ENCODE measurements around the gene SPSB3. TPM values are rescaled to one million over a fixed set of nuclear protein-coding genes. Genes with fewer than 3 reads are reported as not detected.
A peak's percentile ranks its signal among the peaks of the same experiment; 100 is the strongest.

The SPSB3 gene
- total RNA-seq, 1 donor from 2014 or later = 28.3 TPM

DNA sequence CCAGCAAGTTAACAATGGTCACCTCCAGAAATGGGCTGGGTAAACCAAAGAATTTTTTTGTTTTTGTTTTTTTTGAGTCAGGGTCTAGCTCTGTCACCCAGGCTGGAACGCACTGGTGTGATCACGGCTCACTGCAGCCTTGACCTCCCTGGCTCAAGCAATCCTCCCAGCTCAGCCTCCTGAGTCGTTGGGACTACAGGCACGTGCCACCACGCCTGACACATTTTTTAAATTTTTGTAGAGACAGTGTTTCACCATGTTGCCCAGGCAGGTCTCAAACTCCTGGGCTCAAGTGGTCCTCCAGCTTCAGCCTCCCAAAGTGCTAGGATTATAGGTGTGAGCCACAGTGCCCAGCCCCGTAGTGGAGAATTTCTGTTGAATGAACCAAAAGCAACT, 1.7 kb downstream of the SPSB3 start:
- Mint-ChIP-seq H3K27me3 (ENCODE audit: low read depth) (no peaks in the 10 kb centered on the region), H3K9me3 (no peaks in the 10 kb centered on the region), H3K4me3 (ENCODE audit: low read depth) (peak overlapping the region; percentile 82), H3K27ac (no peak overlapping the region), H3K4me1 (ENCODE audit: low read depth) (peaks cover 11% of the 10 kb centered on the region), H3K36me3 (ENCODE audit: low read depth) (peaks cover 11% of the 10 kb centered on the region)
- intact Hi-C loops (cut with micrococcal nuclease) = loop anchor here (5.0 kb wide), 1 partner anchor 73 kb away; the partner anchor contains the start of gene MAPK8IP3
- no peak for DNase-seq (ENCODE audit: low spot score)

- no peaks in the 10 kb centered on the region for H3K27me3 Mint-ChIP-seq (ENCODE audit: low read depth)
- H3K9me3 Mint-ChIP-seq = no peaks in the 10 kb centered on the region
- H3K27ac Mint-ChIP-seq = no peak overlapping the region
- peaks cover 4% of the 10 kb centered on the region for H3K36me3 Mint-ChIP-seq (ENCODE audit: low read depth)
- H3K4me3 Mint-ChIP-seq (ENCODE audit: low read depth) = peak overlapping the region; percentile 30
- no peak for DNase-seq (ENCODE audit: low spot score)
- intact Hi-C loops (cut with micrococcal nuclease) = loop anchor here (5.0 to 10.0 kb wide), 2 partner anchors 73 to 475 kb away; partner anchors contain the start of genes MAPK8IP3 and UBE2I
- peaks cover 11% of the 10 kb centered on the region for H3K4me1 Mint-ChIP-seq (ENCODE audit: low read depth)
These were observed 2.4 kb downstream of the SPSB3 start for GRCh38 chr16:1779741-1780676.

DNA sequence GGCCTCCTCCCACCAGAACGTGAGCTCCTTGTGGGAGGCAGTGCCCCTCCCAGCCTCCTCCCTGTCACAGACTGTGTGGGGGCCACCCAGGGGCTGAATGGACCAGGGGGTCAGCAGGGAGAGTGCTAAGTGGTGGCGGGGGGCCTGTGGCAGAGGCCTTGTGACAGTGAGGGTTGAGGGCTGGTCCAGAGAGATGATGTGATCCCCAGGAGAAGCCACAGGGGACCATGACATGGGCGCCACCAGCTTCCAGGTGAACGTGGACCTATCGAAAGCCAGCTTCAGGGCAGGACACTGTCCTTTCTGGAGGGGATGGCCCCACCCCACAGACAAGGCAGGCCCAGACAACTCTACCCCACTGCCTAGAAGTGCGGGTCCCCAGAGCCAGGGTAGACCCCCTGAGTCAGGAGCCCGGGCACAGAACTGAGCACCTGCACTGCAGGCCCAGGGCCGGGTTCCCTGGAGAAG, 3.1 kb downstream of the SPSB3 start:
- Mint-ChIP-seq H3K36me3 (ENCODE audit: low read depth) (peaks cover 4% of the 10 kb centered on the region), H3K4me1 (ENCODE audit: low read depth) (peaks cover 11% of the 10 kb centered on the region), H3K27me3 (ENCODE audit: low read depth) (no peaks in the 10 kb centered on the region), H3K27ac (no peak overlapping the region), H3K9me3 (no peaks in the 10 kb centered on the region), H3K4me3 (ENCODE audit: low read depth) (no peak overlapping the region)
- intact Hi-C loops (cut with micrococcal nuclease) = loop anchor here (10.0 kb wide), 1 partner anchor 474 kb away; the partner anchor contains the start of gene UBE2I
- DNase-seq (ENCODE audit: low spot score) = no peak

- Mint-ChIP-seq H3K27me3 (ENCODE audit: low read depth) (no peaks in the 10 kb centered on the region), H3K4me1 (ENCODE audit: low read depth) (peaks cover 14% of the 10 kb centered on the region), H3K27ac (no peak overlapping the region), H3K36me3 (ENCODE audit: low read depth) (peaks cover 7% of the 10 kb centered on the region), H3K4me3 (ENCODE audit: low read depth) (no peak overlapping the region), H3K9me3 (no peaks in the 10 kb centered on the region)
- intact Hi-C loops (cut with micrococcal nuclease) = loop anchor here (10.0 kb wide), 1 partner anchor 474 kb away; the partner anchor contains the start of gene UBE2I
- DNase-seq (ENCODE audit: low spot score) = no peak
These were observed 3.9 kb downstream of the SPSB3 start for GRCh38 chr16:1778200-1779179.

GRCh38 chr16:1777375-1778199, 4.8 kb downstream of the SPSB3 start:
- intact Hi-C loops (cut with micrococcal nuclease) = loop anchor here (10.0 kb wide), 1 partner anchor 473 kb away; the partner anchor contains the start of gene UBE2I
- Mint-ChIP-seq H3K27me3 (ENCODE audit: low read depth) (no peaks in the 10 kb centered on the region), H3K9me3 (no peaks in the 10 kb centered on the region), H3K4me3 (ENCODE audit: low read depth) (no peak overlapping the region), H3K27ac (no peak overlapping the region), H3K36me3 (ENCODE audit: low read depth) (peaks cover 3% of the 10 kb centered on the region), H3K4me1 (ENCODE audit: low read depth) (peaks cover 12% of the 10 kb centered on the region)
- no peak for DNase-seq (ENCODE audit: low spot score)

GRCh38 chr16:1776991-1777374, 5.4 kb downstream of the SPSB3 start:
- DNase-seq (ENCODE audit: low spot score) = no peak
- H3K4me3 Mint-ChIP-seq (ENCODE audit: low read depth) = no peak overlapping the region
- peaks cover 8% of the 10 kb centered on the region for H3K36me3 Mint-ChIP-seq (ENCODE audit: low read depth)
- no peaks in the 10 kb centered on the region for H3K9me3 Mint-ChIP-seq
- H3K27ac Mint-ChIP-seq = no peak overlapping the region
- no peaks in the 10 kb centered on the region for H3K27me3 Mint-ChIP-seq (ENCODE audit: low read depth)
- intact Hi-C loops (cut with micrococcal nuclease) = loop anchor here (10.0 kb wide), 1 partner anchor 472 kb away; the partner anchor contains the start of gene UBE2I
- peaks cover 14% of the 10 kb centered on the region for H3K4me1 Mint-ChIP-seq (ENCODE audit: low read depth)

GRCh38 chr16:1776672-1776955, 5.8 kb downstream of the SPSB3 start:
- no peak overlapping the region for H3K27ac Mint-ChIP-seq
- peaks cover 11% of the 10 kb centered on the region for H3K36me3 Mint-ChIP-seq (ENCODE audit: low read depth)
- DNase-seq (ENCODE audit: low spot score) = no peak
- H3K9me3 Mint-ChIP-seq = no peaks in the 10 kb centered on the region
- no peak overlapping the region for H3K4me3 Mint-ChIP-seq (ENCODE audit: low read depth)
- intact Hi-C loops (cut with micrococcal nuclease) = loop anchor here (10.0 kb wide), 1 partner anchor 472 kb away; the partner anchor contains the start of gene UBE2I
- H3K4me1 Mint-ChIP-seq (ENCODE audit: low read depth) = peaks cover 11% of the 10 kb centered on the region
- H3K27me3 Mint-ChIP-seq (ENCODE audit: low read depth) = no peaks in the 10 kb centered on the region

DNA sequence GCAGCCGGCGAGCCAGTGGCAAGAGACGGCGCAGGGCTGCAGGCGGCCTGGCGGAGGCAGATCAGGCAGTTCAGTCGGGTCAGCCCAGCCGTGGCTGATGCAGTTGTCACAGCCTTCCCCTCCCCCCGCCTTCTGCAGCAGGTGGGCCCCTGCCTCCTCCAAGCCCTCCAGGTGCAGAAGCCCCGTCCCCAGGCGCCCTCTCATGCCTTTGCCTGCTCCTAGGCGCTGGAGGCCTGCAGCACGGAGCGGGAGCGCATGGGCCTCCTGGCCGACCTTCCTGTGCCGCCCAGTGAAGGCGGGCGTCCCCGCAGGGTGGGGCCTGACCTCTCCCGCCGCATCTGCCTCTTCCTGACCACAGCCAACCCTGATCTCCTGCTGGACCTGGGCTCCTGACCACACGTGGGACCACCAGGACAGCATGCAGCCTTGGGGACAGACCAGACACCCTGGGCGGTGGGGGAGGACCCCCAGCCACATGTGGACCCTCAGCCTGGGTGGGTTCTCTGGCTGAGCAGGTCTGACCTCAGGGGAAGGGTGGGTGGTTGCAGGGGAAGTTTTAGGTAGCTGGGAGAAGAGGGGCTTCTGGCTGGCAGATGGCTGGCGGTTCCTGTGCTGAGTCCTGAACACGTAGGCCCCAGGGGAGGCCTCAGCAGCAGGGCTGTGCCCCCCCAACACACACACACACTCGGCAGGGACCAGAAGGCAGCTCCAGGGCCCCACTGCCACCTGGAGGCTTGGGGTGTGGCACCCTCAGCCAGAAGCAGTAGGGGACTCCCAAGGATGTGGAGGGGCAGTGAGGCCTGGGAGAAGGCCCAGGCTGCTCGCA, 6.3 kb downstream of the SPSB3 start:
- H3K36me3 Mint-ChIP-seq (ENCODE audit: low read depth) = peaks cover 11% of the 10 kb centered on the region
- intact Hi-C loops (cut with micrococcal nuclease) = loop anchor here (10.0 kb wide), 1 partner anchor 471 kb away; the partner anchor contains the start of gene UBE2I
- H3K27me3 Mint-ChIP-seq (ENCODE audit: low read depth) = no peaks in the 10 kb centered on the region
- H3K27ac Mint-ChIP-seq = no peak overlapping the region
- no peak for DNase-seq (ENCODE audit: low spot score)
- H3K4me3 Mint-ChIP-seq (ENCODE audit: low read depth) = no peak overlapping the region
- peaks cover 6% of the 10 kb centered on the region for H3K4me1 Mint-ChIP-seq (ENCODE audit: low read depth)
- H3K9me3 Mint-ChIP-seq = no peaks in the 10 kb centered on the region

DNA sequence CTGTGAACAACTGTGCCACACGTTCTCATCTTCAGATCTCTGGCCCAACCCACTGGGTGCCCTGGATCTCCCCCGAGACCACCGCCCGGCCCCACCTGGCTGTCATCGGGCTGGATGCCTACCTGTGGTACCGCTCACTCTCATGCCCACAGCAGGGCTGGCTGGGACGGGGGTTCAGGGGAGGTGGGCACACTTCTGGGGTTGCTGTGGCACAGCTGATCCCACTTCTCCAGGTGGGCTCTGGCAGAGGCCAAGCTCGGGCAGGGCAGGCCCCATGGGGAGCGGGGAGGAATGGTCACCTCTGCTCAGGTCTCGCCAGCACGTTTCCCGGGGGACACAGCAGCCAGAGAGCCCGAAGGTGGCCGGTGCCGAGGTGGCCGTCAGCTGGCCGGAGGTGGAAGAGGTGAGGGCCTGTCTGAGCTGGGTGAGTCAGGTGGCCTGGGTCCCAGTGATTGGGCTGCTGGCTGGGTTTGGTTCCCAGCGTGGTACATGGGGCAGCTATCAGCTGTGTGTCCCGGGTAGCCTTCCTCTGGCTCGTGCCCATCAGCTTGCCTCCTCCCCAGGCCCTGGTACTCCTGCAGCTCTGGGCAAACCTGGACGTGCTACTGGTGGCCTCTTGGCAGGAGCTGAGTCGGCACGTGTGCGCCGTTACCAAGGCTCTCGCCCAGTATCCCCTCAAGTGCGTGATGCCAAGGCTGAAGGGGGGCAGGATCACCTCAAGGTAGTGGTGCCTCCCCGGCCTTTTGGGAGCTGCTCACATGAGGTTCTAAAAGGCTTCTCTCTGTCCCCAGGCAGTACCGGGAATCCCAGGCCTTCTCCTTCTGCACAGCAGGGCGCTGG, 7.1 kb downstream of the SPSB3 start:
- DNase-seq (ENCODE audit: low spot score) = no peak
- peak overlapping the region; percentile 49 for H3K4me3 Mint-ChIP-seq (ENCODE audit: low read depth)
- no peaks in the 10 kb centered on the region for H3K9me3 Mint-ChIP-seq
- peaks cover 8% of the 10 kb centered on the region for H3K4me1 Mint-ChIP-seq (ENCODE audit: low read depth)
- peaks cover 12% of the 10 kb centered on the region for H3K36me3 Mint-ChIP-seq (ENCODE audit: low read depth)
- H3K27me3 Mint-ChIP-seq (ENCODE audit: low read depth) = no peaks in the 10 kb centered on the region
- no peak overlapping the region for H3K27ac Mint-ChIP-seq
- intact Hi-C loops (cut with micrococcal nuclease) = loop anchor here (10.0 kb wide), 1 partner anchor 470 kb away; the partner anchor contains the start of gene UBE2I

DNA sequence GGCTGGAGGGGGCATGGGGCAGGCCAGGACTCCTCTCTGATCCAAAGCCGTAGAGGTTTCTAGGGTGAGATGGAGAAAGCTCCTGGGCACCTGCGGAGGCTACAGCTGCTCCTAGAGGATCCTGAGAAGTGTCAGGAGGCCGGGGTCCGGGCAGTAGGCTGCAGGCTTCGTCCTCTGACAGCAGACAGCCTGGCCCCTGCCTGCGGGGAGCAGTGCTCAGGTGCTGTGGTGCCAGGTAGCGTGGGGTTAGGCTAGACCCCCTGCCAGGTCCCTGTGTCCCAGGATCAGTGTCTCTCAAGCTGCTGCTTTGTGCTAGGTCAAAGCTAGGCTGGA, 8.0 kb downstream of the SPSB3 start:
- intact Hi-C loops (cut with micrococcal nuclease) = loop anchor here (5.0 to 10.0 kb wide), 2 partner anchors 162 to 470 kb away; partner anchors contain the start of genes CRAMP1, IFT140 and UBE2I
- Mint-ChIP-seq H3K4me1 (ENCODE audit: low read depth) (peaks cover 10% of the 10 kb centered on the region), H3K36me3 (ENCODE audit: low read depth) (peaks cover 20% of the 10 kb centered on the region), H3K9me3 (no peaks in the 10 kb centered on the region), H3K27me3 (ENCODE audit: low read depth) (no peaks in the 10 kb centered on the region), H3K4me3 (ENCODE audit: low read depth) (peak overlapping the region; percentile 77), H3K27ac (no peak overlapping the region)
- DNase-seq (ENCODE audit: low spot score) = no peak
